Endodermal cell (in vitro differentiated cells): Measurements from ENCODE around the gene ELAVL1. TPM values are rescaled to one million over a fixed set of nuclear protein-coding genes. Genes with fewer than 3 reads are reported as not detected.

ENCODE experiments used
- DNase-seq: peaks from one replicate; pipeline ENCODE4 v3.0.0-alpha.2; 2017
- H3K27ac ChIP-seq: 2 replicates; pipeline ENCODE4 v1.5.1; 2013; ENCODE audit warnings: mild to moderate bottlenecking, low read depth, low read length, moderate library complexity
- H3K27me3 ChIP-seq: 2 replicates; pipeline ENCODE4 v1.6.1; 2013; ENCODE audit warnings: mild to moderate bottlenecking, low read length, moderate library complexity; ENCODE audit not compliant: insufficient read depth, control insufficient read depth, poor library complexity, severe bottlenecking
- H3K36me3 ChIP-seq: 2 replicates; pipeline ENCODE4 v1.7.0; 2013; ENCODE audit warnings: mild to moderate bottlenecking, low read length, moderate library complexity; ENCODE audit not compliant: control insufficient read depth, insufficient read depth
- H3K4me1 ChIP-seq: one replicate; pipeline ENCODE4 v1.7.0; 2013; ENCODE audit warnings: low read length; ENCODE audit not compliant: control insufficient read depth, insufficient read depth
- H3K4me3 ChIP-seq: 2 replicates; pipeline ENCODE4 v1.5.1; 2013; ENCODE audit warnings: mild to moderate bottlenecking, low read length, moderate library complexity
- H3K9ac ChIP-seq: 2 replicates; pipeline ENCODE4 v1.6.1; 2013; ENCODE audit warnings: mild to moderate bottlenecking, low read length, moderate library complexity; ENCODE audit not compliant: poor library complexity, severe bottlenecking; ENCODE audit errors: extremely low read depth
- H3K9me3 ChIP-seq: 2 replicates; pipeline ENCODE4 v1.6.1; 2013; ENCODE audit warnings: mild to moderate bottlenecking, low read length, moderate library complexity; ENCODE audit not compliant: control insufficient read depth
- H3K27ac Mint-ChIP-seq: 2 replicates; pipeline ENCODE4 v1.8.0; 2020; ENCODE audit warnings: mixed read lengths
- H3K27me3 Mint-ChIP-seq: 2 replicates; pipeline ENCODE4 v1.8.0; 2021; ENCODE audit warnings: mild to moderate bottlenecking, mixed read lengths; ENCODE audit not compliant: insufficient read depth
- H3K36me3 Mint-ChIP-seq: 2 replicates; pipeline ENCODE4 v1.8.0; 2020; ENCODE audit warnings: low read depth, mixed read lengths
- H3K4me1 Mint-ChIP-seq: 2 replicates; pipeline ENCODE4 v1.8.0; 2020; ENCODE audit warnings: mixed read lengths
- H3K4me3 Mint-ChIP-seq: 2 replicates; pipeline ENCODE4 v1.8.0; 2020; ENCODE audit warnings: mild to moderate bottlenecking, moderate library complexity, mixed read lengths
- H3K9me3 Mint-ChIP-seq: 2 replicates; pipeline ENCODE4 v1.8.0; 2020; ENCODE audit warnings: mild to moderate bottlenecking, mixed read lengths
- WGBS, 2 experiments: methylation state at CpG; one replicate each; pipeline versions ENCODE4 v1.1.5 to v1.1.7; 2013; ENCODE audit warnings: missing lambda C conversion rate in 2 of 2, mixed read lengths in 1 of 2; ENCODE audit not compliant: insufficient coverage in 1 of 2, insufficient read length in 1 of 2; 5-methylcytosine and 5-hydroxymethylcytosine counted together
- total RNA-seq, 2 donors: library from RNA; stranded (reverse); fragmentation: NEBNext Ultra II Directional in 1 of 2; extraction: Animal tissue kit (Norgen Biotek cat#: 25700) in 1 of 2; gene quantifications; 2 replicates in 1 of 2; 3 replicates in 1 of 2; pipeline ENCODE4 v1.2.1, GENCODE V29; 2021
- TF ChIP-seq, protein P1 (sequence below): fragments of 200-600 bp; sonication (generic); conservative IDR thresholded peaks from 2 replicates; pipeline ENCODE4 v1.5.0; 2021; ENCODE audit warnings: antibody characterized with exemption, mild to moderate bottlenecking

The ELAVL1 gene
- total RNA-seq, 2 donors from 2014 or later = 123 to 149 TPM

DNA sequence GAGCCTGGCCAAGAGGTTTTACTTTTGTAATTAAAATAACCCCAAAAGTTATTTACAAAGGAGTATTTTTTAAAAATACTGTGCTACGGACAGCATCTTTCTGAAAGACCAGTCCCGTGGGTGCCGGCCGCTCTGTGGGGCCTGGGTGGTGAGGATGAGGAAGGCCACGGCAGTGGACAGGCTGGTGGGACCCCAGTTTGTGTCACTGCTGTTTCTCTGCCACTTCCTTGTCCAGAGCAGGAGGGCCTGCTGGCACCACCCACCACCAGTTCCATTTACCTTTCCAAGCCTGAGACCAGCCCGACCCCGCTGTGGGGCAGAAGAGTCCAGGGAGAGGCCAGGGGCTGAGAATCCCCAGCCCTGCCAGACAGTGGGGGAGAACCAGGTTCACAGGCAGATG lies 23.8 kb downstream of the ELAVL1 start:
- peak overlapping the region; percentile 64 for H3K27ac Mint-ChIP-seq
- H3K9me3 Mint-ChIP-seq = no peaks in the 10 kb centered on the region

DNA sequence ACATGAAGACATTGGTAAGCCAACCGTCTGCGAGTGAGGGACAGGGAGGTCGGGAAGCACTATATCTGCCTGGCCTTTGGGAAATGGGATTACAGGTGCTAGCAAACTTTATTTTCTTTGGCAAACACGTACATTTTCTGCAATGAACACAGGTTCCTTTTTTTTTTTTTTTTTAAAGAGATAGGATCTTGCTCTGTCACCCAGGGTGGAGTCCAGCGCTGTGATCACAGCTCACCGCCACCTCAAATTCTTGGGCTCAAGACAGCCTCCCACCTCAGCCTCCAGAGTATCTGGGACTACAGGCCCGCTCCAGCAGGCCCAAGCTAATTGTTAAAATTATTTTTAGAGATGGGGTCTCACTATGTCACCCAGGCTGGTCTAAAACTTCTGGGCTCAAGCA lies 24.2 kb downstream of the ELAVL1 start:
- peaks cover 75% of the 10 kb centered on the region for H3K36me3 Mint-ChIP-seq

More for the DNA sequence above, 23.8 kb downstream of the ELAVL1 start:
- no peaks in the 10 kb centered on the region for H3K27me3 ChIP-seq
- no peaks in the 10 kb centered on the region for H3K27me3 Mint-ChIP-seq
- DNase-seq = no peak
- H3K27ac ChIP-seq = no peak overlapping the region
- WGBS, 2 experiments = 96 to 100% methylated on average over 7 of the region's 7 CpGs
- no peak overlapping the region for H3K4me3 ChIP-seq
- H3K4me1 ChIP-seq = no peaks in the 10 kb centered on the region
- peaks cover 77% of the 10 kb centered on the region for H3K36me3 Mint-ChIP-seq
- H3K36me3 ChIP-seq = peaks cover 96% of the 10 kb centered on the region
- H3K4me3 Mint-ChIP-seq = no peak overlapping the region
- TF ChIP-seq, protein P1, sequence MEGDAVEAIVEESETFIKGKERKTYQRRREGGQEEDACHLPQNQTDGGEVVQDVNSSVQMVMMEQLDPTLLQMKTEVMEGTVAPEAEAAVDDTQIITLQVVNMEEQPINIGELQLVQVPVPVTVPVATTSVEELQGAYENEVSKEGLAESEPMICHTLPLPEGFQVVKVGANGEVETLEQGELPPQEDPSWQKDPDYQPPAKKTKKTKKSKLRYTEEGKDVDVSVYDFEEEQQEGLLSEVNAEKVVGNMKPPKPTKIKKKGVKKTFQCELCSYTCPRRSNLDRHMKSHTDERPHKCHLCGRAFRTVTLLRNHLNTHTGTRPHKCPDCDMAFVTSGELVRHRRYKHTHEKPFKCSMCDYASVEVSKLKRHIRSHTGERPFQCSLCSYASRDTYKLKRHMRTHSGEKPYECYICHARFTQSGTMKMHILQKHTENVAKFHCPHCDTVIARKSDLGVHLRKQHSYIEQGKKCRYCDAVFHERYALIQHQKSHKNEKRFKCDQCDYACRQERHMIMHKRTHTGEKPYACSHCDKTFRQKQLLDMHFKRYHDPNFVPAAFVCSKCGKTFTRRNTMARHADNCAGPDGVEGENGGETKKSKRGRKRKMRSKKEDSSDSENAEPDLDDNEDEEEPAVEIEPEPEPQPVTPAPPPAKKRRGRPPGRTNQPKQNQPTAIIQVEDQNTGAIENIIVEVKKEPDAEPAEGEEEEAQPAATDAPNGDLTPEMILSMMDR = no peak
- no peaks in the 10 kb centered on the region for H3K9me3 ChIP-seq
- H3K4me1 Mint-ChIP-seq = no peaks in the 10 kb centered on the region
- H3K9ac ChIP-seq = no peak overlapping the region

DNA sequence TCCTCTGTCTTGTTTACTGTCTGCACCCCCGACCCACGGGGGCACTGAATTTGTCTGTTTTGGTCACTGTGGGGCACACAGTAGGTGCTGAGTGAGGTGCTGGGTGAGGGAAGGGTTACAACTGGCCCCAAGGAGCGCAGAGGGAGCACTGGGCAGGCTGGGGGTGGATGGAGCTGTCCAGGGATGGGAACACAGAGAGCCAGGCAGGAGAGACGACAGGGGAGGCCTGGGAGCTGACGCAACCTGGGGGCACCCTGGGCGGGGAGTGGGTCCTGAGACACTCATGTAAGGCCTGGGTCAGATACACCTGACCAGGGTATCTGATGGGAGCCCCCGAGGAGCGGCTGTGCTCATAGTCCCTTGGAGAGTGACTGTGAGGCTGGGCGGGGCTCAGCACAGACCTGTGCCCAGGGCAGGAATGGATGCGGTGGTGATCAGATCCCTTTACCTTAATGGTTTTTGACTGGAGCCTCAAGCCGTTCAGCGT lies 24.8 kb downstream of the ELAVL1 start:
- TF ChIP-seq, protein P1 = no peak
- Histone ChIP-seq H3K4me1 (no peaks in the 10 kb centered on the region), H3K9ac (no peak overlapping the region), H3K36me3 (peaks cover 92% of the 10 kb centered on the region), H3K9me3 (no peaks in the 10 kb centered on the region), H3K4me3 (no peak overlapping the region), H3K27me3 (no peaks in the 10 kb centered on the region), H3K27ac (no peak overlapping the region)
- H3K9me3 Mint-ChIP-seq = no peaks in the 10 kb centered on the region
- peaks cover 70% of the 10 kb centered on the region for H3K36me3 Mint-ChIP-seq
- no peaks in the 10 kb centered on the region for H3K27me3 Mint-ChIP-seq
- H3K4me3 Mint-ChIP-seq = no peak overlapping the region
- WGBS, 2 experiments = 92 to 94% methylated on average over 9 to 12 of the region's 12 CpGs
- peak overlapping the region; percentile 52 for H3K27ac Mint-ChIP-seq
- no peaks in the 10 kb centered on the region for H3K4me1 Mint-ChIP-seq
- DNase-seq = no peak

More for the DNA sequence above, 24.2 kb downstream of the ELAVL1 start:
- Histone ChIP-seq H3K4me3 (no peak overlapping the region), H3K9me3 (no peaks in the 10 kb centered on the region), H3K36me3 (peaks cover 96% of the 10 kb centered on the region), H3K27ac (no peak overlapping the region), H3K27me3 (no peaks in the 10 kb centered on the region), H3K4me1 (no peaks in the 10 kb centered on the region), H3K9ac (no peak overlapping the region)
- H3K27me3 Mint-ChIP-seq = no peaks in the 10 kb centered on the region
- no peaks in the 10 kb centered on the region for H3K9me3 Mint-ChIP-seq
- H3K4me3 Mint-ChIP-seq = no peak overlapping the region
- TF ChIP-seq, protein P1 = no peak
- no peaks in the 10 kb centered on the region for H3K4me1 Mint-ChIP-seq
- no peak for DNase-seq
- WGBS, 2 experiments = 94 to 97% methylated on average over 4 to 7 of the region's 7 CpGs
- H3K27ac Mint-ChIP-seq = no peak overlapping the region
